OCI-LY3 (cell line): ENCODE results near the gene ZP2.

ENCODE experiments used
- H2AFZ ChIP-seq: fragments of 200-600, 300-600 bp; shearing (Covaris generic); 2 replicates; pipeline ENCODE4 v1.6.0; 2014; ENCODE audit warnings: antibody characterized with exemption, low read depth, low read length
- H3K27ac ChIP-seq: fragments of 200-600, 300-600 bp; sonication (generic); 2 replicates; pipeline ENCODE4 v1.5.1; 2014; ENCODE audit warnings: mild to moderate bottlenecking, low read length, moderate library complexity, mixed read lengths
- H3K27me3 ChIP-seq: fragments of 200-600, 300-600 bp; sonication (generic); 2 replicates; pipeline ENCODE4 v1.6.1; 2014; ENCODE audit warnings: low read depth, low read length, mixed read lengths
- H3K36me3 ChIP-seq: fragments of 200-600, 300-600 bp; sonication (generic); replicated peaks from 2 replicates; pipeline ENCODE3; 2014; ENCODE audit warnings: low read depth, low read length, mixed read lengths
- H3K4me1 ChIP-seq: fragments of 300-600, 200-600 bp; sonication (generic); 2 replicates; pipeline ENCODE4 v1.6.1; 2014; ENCODE audit warnings: low read length, mixed read lengths
- H3K4me2 ChIP-seq: fragments of 200-600, 300-600 bp; sonication (generic); 2 replicates; pipeline ENCODE4 v1.6.1; 2014; ENCODE audit warnings: low read length, mixed read lengths
- H3K4me3 ChIP-seq: fragments of 300-600, 200-600 bp; sonication (generic); 2 replicates; pipeline ENCODE4 v1.5.1; 2014; ENCODE audit warnings: antibody characterized with exemption, mild to moderate bottlenecking, low read length, moderate library complexity
- H3K79me2 ChIP-seq: fragments of 300-600, 200-600 bp; shearing (Covaris generic); 2 replicates; pipeline ENCODE4 v1.6.1; 2014; ENCODE audit warnings: mild to moderate bottlenecking, low read length, mixed read lengths
- H3K9ac ChIP-seq: fragments of 300-600, 200-600 bp; shearing (Covaris generic); 2 replicates; pipeline ENCODE4 v1.6.0; 2014; ENCODE audit warnings: mild to moderate bottlenecking, low read length, moderate library complexity
- H3K9me3 ChIP-seq: fragments of 200-600, 300-600 bp; shearing (Covaris generic); 2 replicates; pipeline ENCODE4 v1.6.1; 2014; ENCODE audit warnings: low read length, mixed read lengths; ENCODE audit not compliant: insufficient read depth
- H4K20me1 ChIP-seq: fragments of 200-600, 300-600 bp; sonication (generic); 2 replicates; pipeline ENCODE4 v1.6.1; 2016; ENCODE audit warnings: low read length, mixed read lengths; ENCODE audit not compliant: insufficient read depth
- CTCF ChIP-seq: fragments of 200-600, 300-600 bp; sonication (generic); IDR thresholded peaks from 2 replicates; pipeline ENCODE4 v1.5.1; 2014; ENCODE audit warnings: antibody characterized with exemption, low read length, low read depth
- EZH2phosphoT487 ChIP-seq: fragments of 200-600 bp; shearing (Covaris generic); IDR thresholded peaks from 2 replicates; pipeline ENCODE4 v1.6.1; 2018; ENCODE audit warnings: antibody characterized with exemption, mixed run types, low read depth

The ZP2 gene

GRCh38 chr16:21192991-21193390 is 18.4 kb downstream of the ZP2 start:
- Histone ChIP-seq H3K79me2 (no peaks in the 10 kb centered on the region), H3K4me1 (peaks cover 21% of the 10 kb centered on the region), H3K9me3 (no peaks in the 10 kb centered on the region), H3K9ac (no peak overlapping the region), H3K27ac (no peak overlapping the region), H3K4me2 (no peak overlapping the region), H3K4me3 (no peak overlapping the region), H3K27me3 (peaks cover 28% of the 10 kb centered on the region), H2AFZ (no peak overlapping the region), H3K36me3 (no peaks in the 10 kb centered on the region), H4K20me1 (no peaks in the 10 kb centered on the region)
- no peak for TF ChIP-seq EZH2phosphoT487
- TF ChIP-seq CTCF: no peak

- no peaks in the 10 kb centered on the region for H4K20me1 ChIP-seq
- no peaks in the 10 kb centered on the region for H3K9me3 ChIP-seq
- peaks cover 25% of the 10 kb centered on the region for H3K4me1 ChIP-seq
- H3K27me3 ChIP-seq: peaks cover 16% of the 10 kb centered on the region
- no peak overlapping the region for H2AFZ ChIP-seq
- H3K79me2 ChIP-seq: no peaks in the 10 kb centered on the region
- H3K4me3 ChIP-seq: no peak overlapping the region
- no peak overlapping the region for H3K9ac ChIP-seq
- H3K36me3 ChIP-seq: no peaks in the 10 kb centered on the region
- no peak for TF ChIP-seq EZH2phosphoT487
- no peak for TF ChIP-seq CTCF
- no peak overlapping the region for H3K4me2 ChIP-seq
- H3K27ac ChIP-seq: no peak overlapping the region
Observed at GRCh38 chr16:21190599-21190998, 20.8 kb downstream of the ZP2 start.

GRCh38 chr16:21190013-21190412 is 21.4 kb downstream of the ZP2 start:
- no peak overlapping the region for H3K9ac ChIP-seq
- peaks cover 23% of the 10 kb centered on the region for H3K4me1 ChIP-seq
- H3K4me3 ChIP-seq: no peak overlapping the region
- H3K27ac ChIP-seq: no peak overlapping the region
- peaks cover 5% of the 10 kb centered on the region for H3K36me3 ChIP-seq
- no peak overlapping the region for H2AFZ ChIP-seq
- H3K27me3 ChIP-seq: peaks cover 16% of the 10 kb centered on the region
- H3K79me2 ChIP-seq: no peaks in the 10 kb centered on the region
- 0 out of 2 replicates have a peak, but pooled peaks cover 4% of the 10 kb centered on the region for H3K9me3 ChIP-seq
- no peak overlapping the region for H3K4me2 ChIP-seq
- no peaks in the 10 kb centered on the region for H4K20me1 ChIP-seq
- TF ChIP-seq EZH2phosphoT487 (no peak), CTCF (no peak)

DNA sequence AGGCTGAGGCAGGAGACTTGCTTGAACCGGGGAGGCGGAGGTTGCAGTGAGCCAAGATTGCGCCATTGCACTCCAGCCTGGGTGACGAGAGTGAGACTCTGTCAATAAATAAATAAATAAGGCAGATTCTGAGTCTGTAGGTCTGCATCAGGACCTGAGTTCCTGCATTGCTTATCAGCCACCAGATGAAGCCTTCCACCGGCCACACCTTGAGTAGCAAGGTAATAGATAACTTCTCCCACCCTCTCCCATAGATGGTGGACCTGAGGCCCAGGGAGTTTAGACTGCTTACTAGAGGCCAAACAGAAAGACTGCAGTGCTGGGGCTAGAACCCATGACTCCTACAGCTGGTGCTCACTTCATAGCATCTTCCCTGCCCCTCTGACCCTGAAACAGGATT is 22.1 kb downstream of the ZP2 start:
- H3K36me3 ChIP-seq: peaks cover 10% of the 10 kb centered on the region
- no peaks in the 10 kb centered on the region for H3K79me2 ChIP-seq
- H3K4me1 ChIP-seq: peaks cover 25% of the 10 kb centered on the region
- no peaks in the 10 kb centered on the region for H4K20me1 ChIP-seq
- no peak overlapping the region for H2AFZ ChIP-seq
- H3K4me2 ChIP-seq: peak overlapping the region; percentile 84
- no peak overlapping the region for H3K27ac ChIP-seq
- no peak for TF ChIP-seq EZH2phosphoT487
- TF ChIP-seq CTCF: no peak
- H3K4me3 ChIP-seq: 0 out of 2 replicates have a peak overlapping the region, but pooled peaks have one; percentile 24
- H3K9me3 ChIP-seq: 0 out of 2 replicates have a peak, but pooled peaks cover 11% of the 10 kb centered on the region
- H3K9ac ChIP-seq: no peak overlapping the region
- H3K27me3 ChIP-seq: peaks cover 16% of the 10 kb centered on the region
